Measurements from ENCODE around the gene COBLL1. TPM values are rescaled to one million over a fixed set of nuclear protein-coding genes. Genes with fewer than 3 reads are reported as not detected.

COBLL1 gene
- total RNA-seq, 1 experiment from 2014 or later, result 47.0 TPM

DNA sequence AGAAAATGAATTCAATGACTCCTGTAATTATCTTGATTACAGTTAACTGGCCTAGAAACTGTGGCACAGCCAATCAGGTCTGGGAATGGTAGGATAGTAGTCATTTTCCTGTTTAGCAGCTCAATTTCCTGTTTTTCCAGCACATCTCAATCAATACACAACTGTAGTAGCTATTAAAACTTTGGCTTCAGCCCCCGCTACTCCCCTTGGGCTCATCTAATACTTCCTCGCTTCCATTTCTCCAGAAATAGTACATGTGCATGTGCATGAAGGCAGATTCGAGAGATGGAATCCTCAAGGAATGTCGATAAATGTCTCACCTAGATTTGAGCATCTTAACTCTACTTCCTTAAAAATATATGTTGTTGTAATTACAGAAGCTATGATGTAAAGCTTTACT lies 9.7 kb downstream of the COBLL1 start:
- TF ChIP-seq, protein P1, sequence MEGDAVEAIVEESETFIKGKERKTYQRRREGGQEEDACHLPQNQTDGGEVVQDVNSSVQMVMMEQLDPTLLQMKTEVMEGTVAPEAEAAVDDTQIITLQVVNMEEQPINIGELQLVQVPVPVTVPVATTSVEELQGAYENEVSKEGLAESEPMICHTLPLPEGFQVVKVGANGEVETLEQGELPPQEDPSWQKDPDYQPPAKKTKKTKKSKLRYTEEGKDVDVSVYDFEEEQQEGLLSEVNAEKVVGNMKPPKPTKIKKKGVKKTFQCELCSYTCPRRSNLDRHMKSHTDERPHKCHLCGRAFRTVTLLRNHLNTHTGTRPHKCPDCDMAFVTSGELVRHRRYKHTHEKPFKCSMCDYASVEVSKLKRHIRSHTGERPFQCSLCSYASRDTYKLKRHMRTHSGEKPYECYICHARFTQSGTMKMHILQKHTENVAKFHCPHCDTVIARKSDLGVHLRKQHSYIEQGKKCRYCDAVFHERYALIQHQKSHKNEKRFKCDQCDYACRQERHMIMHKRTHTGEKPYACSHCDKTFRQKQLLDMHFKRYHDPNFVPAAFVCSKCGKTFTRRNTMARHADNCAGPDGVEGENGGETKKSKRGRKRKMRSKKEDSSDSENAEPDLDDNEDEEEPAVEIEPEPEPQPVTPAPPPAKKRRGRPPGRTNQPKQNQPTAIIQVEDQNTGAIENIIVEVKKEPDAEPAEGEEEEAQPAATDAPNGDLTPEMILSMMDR (IDR thresholded peaks at IDR 0.05; ENCODE audit: unreplicated experiment), result no peak
- ChIA-PET POLR2A (interaction anchor here (1.4 to 3.0 kb wide), 3 partner anchors 9 to 79 kb away, joined by 3 to 16 read pairs (median 4); partner anchors contain the start of gene COBLL1), CTCF (interaction anchor here (0.6 to 2.3 kb wide), 5 partner anchors 10 to 94 kb away, joined by 3 to 17 read pairs (median 3); partner anchors contain the start of gene COBLL1)
- H3K4me3 Mint-ChIP-seq (ENCODE audit: unreplicated experiment), result no peak overlapping the region
- intact Hi-C loops (cut with micrococcal nuclease), result no loop called here
- peaks cover 15% of the 10 kb centered on the region for H3K4me1 Mint-ChIP-seq (ENCODE audit: insufficient read depth, unreplicated experiment)
- H3K27ac Mint-ChIP-seq (ENCODE audit: low read depth, unreplicated experiment), result no peak overlapping the region
- no peak for DNase-seq (ENCODE audit: unreplicated experiment)
- BruUV-seq (replicated peaks), result no TSS peak
- H3K27me3 Mint-ChIP-seq (ENCODE audit: insufficient read depth, unreplicated experiment), result no peaks in the 10 kb centered on the region
- no peaks in the 10 kb centered on the region for H3K36me3 Mint-ChIP-seq (ENCODE audit: insufficient read depth, unreplicated experiment)
- no peaks in the 10 kb centered on the region for H3K9me3 Mint-ChIP-seq (ENCODE audit: unreplicated experiment)

DNA sequence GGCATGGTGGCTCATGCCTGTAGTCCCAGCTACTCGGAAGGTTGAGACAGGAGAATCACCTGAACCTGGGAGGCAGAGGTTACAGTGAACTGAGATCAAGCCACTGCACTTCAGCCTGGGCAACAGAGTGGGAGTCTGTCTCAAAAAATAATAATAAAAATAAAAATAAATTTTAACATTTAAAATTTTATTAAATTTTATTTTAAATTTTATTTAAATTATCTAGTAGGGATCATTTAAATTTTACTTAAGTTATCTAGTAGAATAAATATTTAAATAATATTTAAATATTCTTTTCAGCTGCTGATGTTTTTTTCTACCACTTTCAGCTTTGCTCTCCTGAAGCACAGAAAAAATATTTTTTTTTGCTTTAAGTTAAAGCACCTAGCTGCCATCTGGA lies 10.4 kb downstream of the COBLL1 start:
- H3K36me3 Mint-ChIP-seq (ENCODE audit: insufficient read depth, unreplicated experiment), result no peaks in the 10 kb centered on the region
- DNase-seq (ENCODE audit: unreplicated experiment), result no peak
- H3K27ac Mint-ChIP-seq (ENCODE audit: low read depth, unreplicated experiment), result no peak overlapping the region
- H3K27me3 Mint-ChIP-seq (ENCODE audit: insufficient read depth, unreplicated experiment), result no peaks in the 10 kb centered on the region
- H3K9me3 Mint-ChIP-seq (ENCODE audit: unreplicated experiment), result no peaks in the 10 kb centered on the region
- no TSS peak for BruUV-seq (replicated peaks)
- CTCF ChIA-PET, result interaction anchor here (0.7 to 2.3 kb wide), 5 partner anchors 11 to 93 kb away, joined by 3 to 17 read pairs (median 3); partner anchors contain the start of gene COBLL1
- H3K4me3 Mint-ChIP-seq (ENCODE audit: unreplicated experiment), result no peak overlapping the region
- TF ChIP-seq, protein P1 (IDR thresholded peaks at IDR 0.05; ENCODE audit: unreplicated experiment), result no peak
- POLR2A ChIA-PET, result interaction anchor here (0.9 to 3.0 kb wide), 4 partner anchors 10 to 89 kb away, joined by 3 to 16 read pairs (median 4); partner anchors contain the start of gene COBLL1
- H3K4me1 Mint-ChIP-seq (ENCODE audit: insufficient read depth, unreplicated experiment), result peaks cover 21% of the 10 kb centered on the region
- intact Hi-C loops (cut with micrococcal nuclease), result no loop called here

DNA sequence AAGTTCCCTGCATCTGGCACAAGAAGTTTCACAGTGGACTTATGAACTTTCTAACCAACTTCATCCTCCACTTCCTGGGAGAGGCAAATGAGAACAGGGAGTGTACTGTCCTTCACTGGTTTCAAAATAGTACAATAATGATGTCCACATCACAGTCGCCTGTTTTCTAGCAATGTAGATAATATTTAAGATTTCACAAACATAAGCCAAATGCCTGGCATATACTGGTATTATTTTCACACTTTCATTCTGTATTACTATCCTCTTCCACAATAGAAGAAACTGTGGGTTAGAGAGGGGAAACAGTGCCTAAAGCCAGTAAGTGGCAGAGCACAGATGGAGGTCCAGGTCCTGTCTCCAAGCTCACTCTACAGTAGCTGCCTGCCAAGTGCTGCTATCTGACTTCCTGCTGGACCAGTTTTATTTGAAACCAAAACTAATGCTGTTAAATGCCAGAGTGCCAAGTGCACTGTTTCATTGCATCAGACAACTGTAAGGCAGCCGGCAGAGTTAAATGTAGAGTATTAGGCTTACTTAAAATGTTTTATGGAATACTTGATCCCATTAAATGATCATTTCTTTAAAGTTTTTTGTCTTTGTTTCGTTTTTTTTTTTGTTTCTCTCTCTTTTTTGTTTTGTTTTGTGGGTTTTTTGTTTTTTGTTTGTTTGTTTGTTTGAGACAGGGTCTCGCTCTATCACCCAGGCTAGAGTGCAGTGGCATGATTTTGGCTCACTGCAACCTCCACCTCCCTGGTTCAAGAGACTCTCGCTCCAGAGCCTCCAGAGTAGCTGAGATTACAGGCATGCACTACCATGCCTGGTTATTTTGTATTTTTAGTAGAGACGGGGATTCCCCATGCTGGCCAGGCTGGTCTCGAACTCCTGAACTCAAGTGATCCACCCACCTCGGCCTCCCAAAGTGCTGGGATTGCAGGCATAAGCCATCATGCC lies 15.1 kb downstream of the COBLL1 start:
- Mint-ChIP-seq H3K36me3 (ENCODE audit: insufficient read depth, unreplicated experiment) (no peaks in the 10 kb centered on the region), H3K27me3 (ENCODE audit: insufficient read depth, unreplicated experiment) (no peaks in the 10 kb centered on the region), H3K4me1 (ENCODE audit: insufficient read depth, unreplicated experiment) (peaks cover 14% of the 10 kb centered on the region), H3K4me3 (ENCODE audit: unreplicated experiment) (peak overlapping the region; percentile 22), H3K9me3 (ENCODE audit: unreplicated experiment) (no peaks in the 10 kb centered on the region), H3K27ac (ENCODE audit: low read depth, unreplicated experiment) (peak overlapping the region; percentile 90)
- DNase-seq (ENCODE audit: unreplicated experiment), result peak; percentile 64
- ChIA-PET CTCF (interaction anchor here (0.6 to 1.9 kb wide), 4 partner anchors 15 to 662 kb away, joined by 3 to 9 read pairs (median 5); partner anchors contain the start of gene COBLL1), POLR2A (interaction anchor here (0.6 to 2.7 kb wide), 4 partner anchors 8 to 25 kb away, joined by 3 to 26 read pairs (median 4); partner anchors contain the start of gene COBLL1)
- TF ChIP-seq, protein P1 (IDR thresholded peaks at IDR 0.05; ENCODE audit: unreplicated experiment), result no peak
- BruUV-seq (replicated peaks), result TSS peak; percentile 50
- intact Hi-C loops (cut with micrococcal nuclease), result loop anchor here (1.0 kb wide), 1 partner anchor 86 kb away; no protein-coding TSS in a partner anchor

DNA sequence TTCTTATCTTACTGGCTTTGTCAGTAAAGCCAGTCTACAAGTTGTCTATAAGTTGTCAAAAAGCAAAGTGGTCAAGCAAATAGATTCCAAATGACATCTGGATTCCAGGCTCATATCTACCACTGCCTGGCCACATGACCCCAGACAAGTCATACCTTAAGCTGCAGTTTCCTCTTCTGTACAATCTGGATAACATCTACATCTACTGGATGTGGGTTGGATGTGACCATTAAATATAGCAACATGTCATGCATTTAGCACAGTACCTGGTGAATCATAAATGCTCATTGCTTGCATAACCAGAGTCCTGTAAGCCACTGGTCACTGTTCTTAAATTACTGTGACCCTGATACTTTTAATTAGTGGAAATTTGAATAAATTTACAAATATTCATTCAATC lies 16.8 kb downstream of the COBLL1 start:
- Mint-ChIP-seq H3K27ac (ENCODE audit: low read depth, unreplicated experiment) (no peak overlapping the region), H3K4me1 (ENCODE audit: insufficient read depth, unreplicated experiment) (peaks cover 9% of the 10 kb centered on the region), H3K4me3 (ENCODE audit: unreplicated experiment) (no peak overlapping the region), H3K27me3 (ENCODE audit: insufficient read depth, unreplicated experiment) (no peaks in the 10 kb centered on the region), H3K9me3 (ENCODE audit: unreplicated experiment) (no peaks in the 10 kb centered on the region), H3K36me3 (ENCODE audit: insufficient read depth, unreplicated experiment) (no peaks in the 10 kb centered on the region)
- ChIA-PET POLR2A (interaction anchor here (0.6 to 1.5 kb wide), 6 partner anchors 9 to 42 kb away, joined by 3 to 4 read pairs (median 4); no protein-coding TSS in a partner anchor), CTCF (interaction anchor here (0.6 to 1.6 kb wide), 4 partner anchors 9 to 89 kb away, joined by 3 to 6 read pairs (median 4); partner anchors contain the start of gene COBLL1)
- intact Hi-C loops (cut with micrococcal nuclease), result no loop called here
- DNase-seq (ENCODE audit: unreplicated experiment), result peak; percentile 50
- BruUV-seq (replicated peaks), result no TSS peak
- TF ChIP-seq, protein P1 (IDR thresholded peaks at IDR 0.05; ENCODE audit: unreplicated experiment), result no peak

Measured in MCF 10A (cell line).